Keratinocyte (primary cell): ENCODE data around the gene SS18L1.

ENCODE experiments used
- CTCF ChIP-seq, 3 experiments: IDR thresholded peaks in 1 of 3; conservative IDR thresholded peaks in 1 of 3; optimal IDR thresholded peaks in 1 of 3; 2 replicates in 2 of 3; 3 replicates in 1 of 3; pipeline versions ENCODE3 to v1.5.1; 2011; ENCODE audit warnings: low read length in 3 of 3, mild to moderate bottlenecking in 3 of 3, moderate library complexity in 2 of 3, control low read depth in 1 of 3, inconsistent platforms in 1 of 3; ENCODE audit not compliant: insufficient read depth in 2 of 3; ENCODE audit errors: extremely low read depth in 1 of 3
- EZH2 ChIP-seq: IDR thresholded peaks from one replicate; pipeline ENCODE4 v1.6.1; 2012; ENCODE audit warnings: inconsistent platforms, mild to moderate bottlenecking, low read length, moderate library complexity

GRCh38 chr20:62168890-62169435 is 25.4 kb downstream of the SS18L1 start:
- no peak for TF ChIP-seq CTCF (optimal IDR thresholded peaks at IDR 0.05 in 1 of 3, IDR thresholded peaks at IDR 0.05 in 1 of 3, conservative IDR thresholded peaks at IDR 0.05 in 1 of 3; ENCODE audit: extremely low read depth in 1 of 3, insufficient read depth in 2 of 3, low read length in 3 of 3)
- TF ChIP-seq EZH2, result no peak
